ENCODE results near the gene TPO. TPM values are rescaled to one million over a fixed set of nuclear protein-coding genes. Genes with fewer than 3 reads are reported as not detected.

Gene TPO
- polyA plus RNA-seq, 3 donors, result not detected

DNA sequence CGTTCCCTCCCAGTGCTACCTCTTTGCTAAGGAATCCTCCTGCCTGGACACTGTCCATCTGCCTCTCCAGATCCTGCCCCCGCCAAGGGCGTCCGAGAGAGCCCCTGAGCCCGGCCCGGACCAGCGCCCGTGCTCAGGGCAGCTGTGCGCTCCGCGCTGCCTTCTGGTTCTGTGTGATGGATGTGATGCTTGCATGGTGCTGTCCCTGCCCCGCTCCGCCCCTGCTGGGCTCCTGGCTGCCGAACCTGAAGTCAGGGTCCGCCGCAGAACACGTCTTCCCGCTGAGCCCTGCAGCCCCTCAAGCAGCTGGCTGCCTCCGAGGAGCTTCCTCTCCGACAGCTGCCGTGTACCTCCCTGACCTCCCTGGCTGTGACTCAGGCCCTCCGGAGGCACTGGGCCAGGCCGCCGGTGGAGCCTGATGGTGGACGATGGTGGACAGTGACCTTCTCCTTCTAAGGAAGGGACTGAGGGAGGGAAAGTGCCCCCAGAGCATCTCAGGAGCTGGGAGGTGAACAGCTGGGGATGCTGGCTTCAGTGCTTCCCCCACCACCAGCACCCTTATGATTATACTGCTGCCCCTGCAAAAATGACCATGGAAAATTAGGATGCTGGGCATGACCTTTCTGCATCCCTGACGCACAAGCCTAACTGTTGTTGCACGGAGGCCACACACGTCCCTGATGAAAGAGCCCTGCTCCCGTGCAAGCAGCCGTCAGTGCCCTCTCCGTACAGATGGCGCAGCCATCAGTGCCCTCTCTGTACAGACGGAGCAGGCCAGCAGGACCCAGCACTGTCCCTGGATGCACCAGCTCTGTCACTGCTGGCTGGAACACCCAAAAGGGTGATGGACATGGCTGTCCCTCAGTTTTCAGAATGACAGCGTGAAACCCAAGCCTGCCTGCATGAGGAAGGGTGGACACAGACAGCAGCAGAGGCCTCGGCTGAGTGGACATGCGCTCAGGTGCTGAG, 99.3 kb downstream of the TPO start:
- Mint-ChIP-seq H3K4me1 (no peaks in the 10 kb centered on the region), H3K9me3 (peaks cover 2 to 8% (median 4%) of the 10 kb centered on the region in 7 donors), H3K36me3 (no peaks in the 10 kb centered on the region), H3K4me3 (no peak overlapping the region), H3K27ac (no peak overlapping the region), H3K27me3 (ENCODE audit: low read depth in 3 of 3) (peaks cover 0 to 6% (median 0%) of the 10 kb centered on the region in 3 donors)
- Histone ChIP-seq H3K27ac (ENCODE audit: low read depth in 1 of 2, low read length in 2 of 2) (no peak overlapping the region), H4K20me1 (ENCODE audit: insufficient read depth, low read length) (no peaks in the 10 kb centered on the region), H2AFZ (ENCODE audit: insufficient read depth, low read depth, low read length, poor library complexity, severe bottlenecking) (no peak overlapping the region), H3K4me1 (ENCODE audit: control insufficient read depth in 1 of 2, insufficient read depth in 2 of 2, low read length in 2 of 2) (no peaks in the 10 kb centered on the region), H3K79me2 (ENCODE audit: insufficient read depth, low read length) (no peaks in the 10 kb centered on the region), H3K36me3 (replicated peaks in 1 of 2; ENCODE audit: control insufficient read depth in 1 of 2, insufficient read depth in 2 of 2, low read length in 2 of 2) (no peaks in the 10 kb centered on the region), H3K9ac (ENCODE audit: insufficient read depth, low read length, poor library complexity, severe bottlenecking) (no peak overlapping the region), H3K4me3 (replicated peaks in 1 of 3; ENCODE audit: low read depth in 2 of 3, low read length in 3 of 3) (no peak overlapping the region), H3K4me2 (replicated peaks; ENCODE audit: extremely low read depth, low read length, poor library complexity, severe bottlenecking) (no peak overlapping the region), H3K27me3 (ENCODE audit: control insufficient read depth in 2 of 2, insufficient read depth in 2 of 2, low read length in 2 of 2) (no peaks in the 10 kb centered on the region), H3K9me3 (replicated peaks in 1 of 2; ENCODE audit: control insufficient read depth in 1 of 2, insufficient read depth in 1 of 2, low read length in 2 of 2) (no peaks in the 10 kb centered on the region)
- TF ChIP-seq, protein P1, sequence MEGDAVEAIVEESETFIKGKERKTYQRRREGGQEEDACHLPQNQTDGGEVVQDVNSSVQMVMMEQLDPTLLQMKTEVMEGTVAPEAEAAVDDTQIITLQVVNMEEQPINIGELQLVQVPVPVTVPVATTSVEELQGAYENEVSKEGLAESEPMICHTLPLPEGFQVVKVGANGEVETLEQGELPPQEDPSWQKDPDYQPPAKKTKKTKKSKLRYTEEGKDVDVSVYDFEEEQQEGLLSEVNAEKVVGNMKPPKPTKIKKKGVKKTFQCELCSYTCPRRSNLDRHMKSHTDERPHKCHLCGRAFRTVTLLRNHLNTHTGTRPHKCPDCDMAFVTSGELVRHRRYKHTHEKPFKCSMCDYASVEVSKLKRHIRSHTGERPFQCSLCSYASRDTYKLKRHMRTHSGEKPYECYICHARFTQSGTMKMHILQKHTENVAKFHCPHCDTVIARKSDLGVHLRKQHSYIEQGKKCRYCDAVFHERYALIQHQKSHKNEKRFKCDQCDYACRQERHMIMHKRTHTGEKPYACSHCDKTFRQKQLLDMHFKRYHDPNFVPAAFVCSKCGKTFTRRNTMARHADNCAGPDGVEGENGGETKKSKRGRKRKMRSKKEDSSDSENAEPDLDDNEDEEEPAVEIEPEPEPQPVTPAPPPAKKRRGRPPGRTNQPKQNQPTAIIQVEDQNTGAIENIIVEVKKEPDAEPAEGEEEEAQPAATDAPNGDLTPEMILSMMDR (IDR thresholded peaks at IDR 0.05), result no peak
- intact Hi-C loops (cut with micrococcal nuclease), result no loop called here
- 88% methylated on average over 31 of the region's 36 CpGs for WGBS (ENCODE audit: insufficient coverage)
- DNase-seq, result no peak

DNA sequence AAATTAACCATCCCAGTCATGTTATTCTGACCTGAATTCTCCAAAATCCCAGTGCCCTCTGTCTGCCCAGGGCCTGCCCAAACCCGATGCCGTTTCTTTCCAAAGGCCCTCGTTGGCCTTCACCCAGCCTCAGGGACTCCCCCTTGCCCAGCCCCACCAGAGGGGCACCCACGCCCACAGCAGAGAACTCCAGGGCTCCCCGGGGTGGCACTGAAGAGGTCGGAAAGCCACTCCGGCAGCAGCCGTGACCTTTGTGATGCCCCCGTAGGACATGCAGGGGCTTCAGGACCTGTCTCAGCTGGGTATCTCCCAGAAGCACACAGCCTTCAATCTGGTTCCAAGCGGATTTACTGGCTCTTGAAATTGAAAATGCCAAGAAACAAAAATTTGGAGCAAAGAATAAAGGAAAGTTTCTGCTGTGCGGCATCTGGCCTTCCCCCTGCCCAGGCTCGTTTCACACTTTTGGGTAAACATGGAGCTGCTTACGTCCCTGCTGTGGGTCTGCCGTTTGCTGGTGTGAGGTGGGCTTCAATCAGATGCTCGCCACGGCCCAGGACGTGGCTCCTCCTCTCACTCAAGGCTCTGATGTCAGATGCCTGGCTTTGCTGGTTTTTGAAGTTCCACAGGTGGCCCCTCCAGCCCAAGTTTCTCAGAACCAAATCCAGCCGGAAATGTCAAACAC, 101.3 kb downstream of the TPO start:
- Histone ChIP-seq H3K4me1 (ENCODE audit: control insufficient read depth in 1 of 2, insufficient read depth in 2 of 2, low read length in 2 of 2) (no peaks in the 10 kb centered on the region), H3K27me3 (ENCODE audit: control insufficient read depth in 2 of 2, insufficient read depth in 2 of 2, low read length in 2 of 2) (no peaks in the 10 kb centered on the region), H3K27ac (ENCODE audit: low read depth in 1 of 2, low read length in 2 of 2) (no peak overlapping the region), H3K79me2 (ENCODE audit: insufficient read depth, low read length) (no peaks in the 10 kb centered on the region), H3K36me3 (replicated peaks in 1 of 2; ENCODE audit: control insufficient read depth in 1 of 2, insufficient read depth in 2 of 2, low read length in 2 of 2) (no peaks in the 10 kb centered on the region), H3K9me3 (replicated peaks in 1 of 2; ENCODE audit: control insufficient read depth in 1 of 2, insufficient read depth in 1 of 2, low read length in 2 of 2) (no peaks in the 10 kb centered on the region), H2AFZ (ENCODE audit: insufficient read depth, low read depth, low read length, poor library complexity, severe bottlenecking) (no peak overlapping the region), H4K20me1 (ENCODE audit: insufficient read depth, low read length) (no peaks in the 10 kb centered on the region), H3K4me3 (replicated peaks in 1 of 3; ENCODE audit: low read depth in 2 of 3, low read length in 3 of 3) (no peak overlapping the region), H3K9ac (ENCODE audit: insufficient read depth, low read length, poor library complexity, severe bottlenecking) (no peak overlapping the region), H3K4me2 (replicated peaks; ENCODE audit: extremely low read depth, low read length, poor library complexity, severe bottlenecking) (no peak overlapping the region)
- TF ChIP-seq, protein P1 (IDR thresholded peaks at IDR 0.05), result no peak
- Mint-ChIP-seq H3K27ac (no peak overlapping the region), H3K4me3 (no peak overlapping the region), H3K36me3 (no peaks in the 10 kb centered on the region), H3K4me1 (no peaks in the 10 kb centered on the region), H3K9me3 (peaks cover 0 to 6% (median 3%) of the 10 kb centered on the region in 7 donors), H3K27me3 (ENCODE audit: low read depth in 3 of 3) (peaks cover 0 to 3% (median 0%) of the 10 kb centered on the region in 3 donors)
- 90% methylated on average over 15 of the region's 18 CpGs for WGBS (ENCODE audit: insufficient coverage)
- no peak for DNase-seq
- intact Hi-C loops (cut with micrococcal nuclease), result no loop called here

Data from CD14-positive monocyte (primary cell).